MM.1S (cell line): Measurements from ENCODE around the gene PRDM12.

Experiments used
- EZH2 ChIP-seq: fragments of 300-600 bp; sonication (generic); optimal IDR thresholded peaks from 2 replicates; pipeline ENCODE3; 2017; ENCODE audit warnings: low read depth, mild to moderate bottlenecking, antibody characterized with exemption, low read length, mixed read lengths
- EZH2phosphoT487 ChIP-seq: fragments of 300-600 bp; sonication (generic); IDR thresholded peaks from 2 replicates; pipeline ENCODE4 v1.6.1; 2018; ENCODE audit warnings: antibody characterized with exemption, low read length
- TF ChIP-seq, protein P1 (sequence below): fragments of 300-600 bp; sonication (generic); IDR thresholded peaks from 2 replicates; pipeline ENCODE4 v1.5.1; 2016; ENCODE audit warnings: antibody characterized with exemption, low read length, mixed read lengths

DNA sequence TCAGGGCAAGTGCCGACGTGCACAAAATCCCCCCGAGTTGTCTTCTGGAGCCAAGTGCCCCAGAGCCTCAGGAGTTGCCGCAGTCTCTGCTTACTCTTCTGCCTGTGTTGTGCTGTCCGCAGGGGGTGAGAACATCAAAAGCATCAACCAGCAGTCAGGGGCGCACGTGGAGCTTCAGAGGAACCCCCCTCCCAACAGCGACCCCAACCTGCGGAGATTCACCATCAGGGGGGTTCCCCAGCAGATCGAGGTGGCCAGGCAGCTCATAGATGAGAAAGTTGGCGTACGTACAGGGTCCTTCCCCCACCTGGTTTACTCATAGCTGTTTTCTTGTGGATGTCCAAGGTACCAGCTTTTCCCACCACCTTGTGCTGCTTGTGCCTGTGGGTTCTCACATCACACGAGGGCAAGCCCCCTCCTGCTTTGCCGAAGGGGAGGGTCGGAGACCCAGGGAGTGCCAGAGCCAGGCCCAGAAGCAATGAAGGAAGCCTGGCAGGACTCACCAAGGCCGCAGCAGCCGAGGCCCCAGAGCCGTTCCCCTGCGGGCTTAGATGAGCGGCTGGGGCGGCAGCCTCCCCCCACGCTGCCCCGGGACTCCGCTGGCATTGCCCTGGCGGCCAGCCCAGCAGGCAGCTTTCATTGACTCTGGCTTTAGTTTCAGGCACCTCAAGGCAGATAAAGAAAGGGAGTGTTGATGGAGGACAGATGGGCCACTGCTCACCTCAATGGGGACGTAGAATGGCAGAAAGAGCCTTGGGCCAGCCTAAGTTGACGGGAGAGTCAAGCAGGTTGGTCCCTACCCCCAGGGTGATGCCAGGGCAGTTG, 33.7 kb upstream of the PRDM12 start:
- TF ChIP-seq, protein P1, sequence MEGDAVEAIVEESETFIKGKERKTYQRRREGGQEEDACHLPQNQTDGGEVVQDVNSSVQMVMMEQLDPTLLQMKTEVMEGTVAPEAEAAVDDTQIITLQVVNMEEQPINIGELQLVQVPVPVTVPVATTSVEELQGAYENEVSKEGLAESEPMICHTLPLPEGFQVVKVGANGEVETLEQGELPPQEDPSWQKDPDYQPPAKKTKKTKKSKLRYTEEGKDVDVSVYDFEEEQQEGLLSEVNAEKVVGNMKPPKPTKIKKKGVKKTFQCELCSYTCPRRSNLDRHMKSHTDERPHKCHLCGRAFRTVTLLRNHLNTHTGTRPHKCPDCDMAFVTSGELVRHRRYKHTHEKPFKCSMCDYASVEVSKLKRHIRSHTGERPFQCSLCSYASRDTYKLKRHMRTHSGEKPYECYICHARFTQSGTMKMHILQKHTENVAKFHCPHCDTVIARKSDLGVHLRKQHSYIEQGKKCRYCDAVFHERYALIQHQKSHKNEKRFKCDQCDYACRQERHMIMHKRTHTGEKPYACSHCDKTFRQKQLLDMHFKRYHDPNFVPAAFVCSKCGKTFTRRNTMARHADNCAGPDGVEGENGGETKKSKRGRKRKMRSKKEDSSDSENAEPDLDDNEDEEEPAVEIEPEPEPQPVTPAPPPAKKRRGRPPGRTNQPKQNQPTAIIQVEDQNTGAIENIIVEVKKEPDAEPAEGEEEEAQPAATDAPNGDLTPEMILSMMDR = no peak
- TF ChIP-seq EZH2 (no peak), EZH2phosphoT487 (no peak)
